Kidney (tissue), 14 donors: Measurements from ENCODE around the gene ARHGAP26. TPM values are rescaled to one million over a fixed set of nuclear protein-coding genes. Genes with fewer than 3 reads are reported as not detected.

ENCODE experiments used
- DNase-seq, 5 donors: peaks; one replicate each; pipeline ENCODE4 v3.0.0-alpha.2; 2013 to 2020
- FAIRE-seq: peaks from 2 replicates; lab custom pipeline; 2012; peaks lifted over from hg19 to GRCh38; lab: Jason Lieb, UNC
- H3K27ac ChIP-seq, 2 donors: one replicate each; pipeline ENCODE4 v1.7.0; 2013; ENCODE audit warnings: low read depth in 2 of 2, low read length in 2 of 2, inconsistent platforms in 1 of 2
- H3K27me3 ChIP-seq: one replicate; pipeline ENCODE4 v1.7.1; 2013; ENCODE audit warnings: low read length, inconsistent platforms; ENCODE audit not compliant: control insufficient read depth, insufficient read depth
- H3K36me3 ChIP-seq, 3 donors: one replicate each; pipeline versions ENCODE4 v1.7.0 to v1.7.1; 2013; ENCODE audit warnings: low read length in 3 of 3, control low read depth in 1 of 3, inconsistent platforms in 1 of 3; ENCODE audit not compliant: insufficient read depth in 3 of 3, control insufficient read depth in 2 of 3
- H3K4me1 ChIP-seq, 3 donors: one replicate each; pipeline versions ENCODE4 v1.7.0 to v1.7.1; 2013; ENCODE audit warnings: low read length in 3 of 3, inconsistent platforms in 1 of 3, low read depth in 1 of 3; ENCODE audit not compliant: control insufficient read depth in 2 of 3, insufficient read depth in 2 of 3
- H3K4me3 ChIP-seq, 3 donors: one replicate each; pipeline versions ENCODE4 v1.7.0 to v1.8.1; 2013; ENCODE audit warnings: low read length in 3 of 3, control low read depth in 1 of 3, inconsistent platforms in 1 of 3
- H3K9ac ChIP-seq, 3 donors: one replicate each; pipeline versions ENCODE4 v1.7.0 to v1.7.1; 2013; ENCODE audit warnings: low read length in 3 of 3, control low read depth in 1 of 3, inconsistent platforms in 1 of 3
- H3K9me3 ChIP-seq, 3 donors: one replicate each; pipeline versions ENCODE4 v1.7.0 to v1.7.1; 2013; ENCODE audit warnings: low read length in 3 of 3, control low read depth in 1 of 3, inconsistent platforms in 1 of 3; ENCODE audit not compliant: control insufficient read depth in 2 of 3, insufficient read depth in 1 of 3
- CTCF ChIP-seq: IDR thresholded peaks from 3 replicates; pipeline ENCODE4 v1.5.1; 2012; ENCODE audit warnings: mild to moderate bottlenecking, moderate library complexity, borderline replicate concordance; ENCODE audit not compliant: insufficient read depth; ENCODE audit errors: extremely low read depth
- intact Hi-C: fragments of 100-400 bp; cut with DNase I; formaldehyde crosslinking; loops from one replicate; pipeline ENCODE4 v1.11.1; 2022
- polyA plus RNA-seq: library from polyadenylated mRNA; stranded (reverse); fragments of 350-450 nt; fragmentation: Illumina TruSeq; extraction: RNeasy Lipid Tissue Mini Kit (QIAGEN cat#74804); gene quantifications from one replicate; pipeline ENCODE4 v1.2.3, GENCODE V29; 2014; ENCODE audit warnings: low read depth, low replicate concordance; ENCODE audit not compliant: insufficient read depth
- total RNA-seq: library from RNA; stranded (reverse); fragmentation: NEBNext Ultra II Directional; extraction: Animal tissue kit (Norgen Biotek cat#: 25700); gene quantifications from one replicate; pipeline ENCODE4 v1.2.1, GENCODE V29; 2021
- donor health status: control.
- donor health status: control.
- donor health status: control.
- donor health status: control.
- donor health status: control.
- donor health status: DM: yes; HTN: yes; CAD: no.
- donor health status: Normal renal cell carcinoma (clear cell type).

ARHGAP26 gene
- total and polyA plus RNA-seq, 2 donors from 2014 or later: 2.5 to 85.7 TPM

- Histone ChIP-seq H3K9me3 (no peaks in the 10 kb centered on the region), H3K36me3 (no peaks in the 10 kb centered on the region), H3K4me3 (no peak overlapping the region), H3K4me1 (peaks cover 0 to 10% (median 9%) of the 10 kb centered on the region in 3 donors), H3K27ac (peak overlapping the region in 1 of 2 donors; percentile 35), H3K9ac (no peak overlapping the region), H3K27me3 (no peaks in the 10 kb centered on the region)
- DNase-seq (peak in 2 of 5 donors; percentile 72 to 79), FAIRE-seq (no peak)
- intact Hi-C loops: no loop called here
- TF ChIP-seq CTCF: no peak
Observed at GRCh38 chr5:143153332-143154119, 383.3 kb downstream of the ARHGAP26 start.

- H3K9me3 ChIP-seq: no peaks in the 10 kb centered on the region
- DNase-seq: no peak
- H3K27ac ChIP-seq: peak overlapping the region in 1 of 2 donors; percentile 18
- intact Hi-C loops: no loop called here
- no peaks in the 10 kb centered on the region for H3K36me3 ChIP-seq
- no peak for TF ChIP-seq CTCF
- H3K9ac ChIP-seq: no peak overlapping the region
- no peak for FAIRE-seq
- peaks cover 0 to 5% (median 0%) of the 10 kb centered on the region in 3 donors for H3K4me1 ChIP-seq
- no peaks in the 10 kb centered on the region for H3K27me3 ChIP-seq
- H3K4me3 ChIP-seq: no peak overlapping the region
Observed at GRCh38 chr5:143154510-143155370, 384.6 kb downstream of the ARHGAP26 start.

GRCh38 chr5:143155455-143155854 is 385.3 kb downstream of the ARHGAP26 start:
- H3K27me3 ChIP-seq: no peaks in the 10 kb centered on the region
- H3K27ac ChIP-seq: no peak overlapping the region
- H3K4me1 ChIP-seq: peaks cover 0 to 5% (median 0%) of the 10 kb centered on the region in 3 donors
- no peak for DNase-seq
- no peak for FAIRE-seq
- H3K4me3 ChIP-seq: no peak overlapping the region
- H3K36me3 ChIP-seq: no peaks in the 10 kb centered on the region
- H3K9me3 ChIP-seq: no peaks in the 10 kb centered on the region
- no peak overlapping the region for H3K9ac ChIP-seq
- no peak for TF ChIP-seq CTCF
- intact Hi-C loops: no loop called here
